DOHH2 (cell line): ENCODE results near the gene SERF2.

Experiments used
- CTCF ChIP-seq: fragments of 200-600 bp; sonication (generic); IDR thresholded peaks from one replicate; pipeline ENCODE4 v1.5.1; 2014; ENCODE audit warnings: antibody characterized with exemption, mild to moderate bottlenecking, low read depth, low read length; ENCODE audit not compliant: poor library complexity, severe bottlenecking
- EZH2phosphoT487 ChIP-seq: fragments of 200-600 bp; sonication (generic); IDR thresholded peaks from 2 replicates; pipeline ENCODE4 v1.6.1; 2017; ENCODE audit warnings: borderline replicate concordance, mild to moderate bottlenecking, antibody characterized with exemption, low read length, moderate library complexity, mixed read lengths

GRCh38 chr15:43751885-43752284, 40.2 kb upstream of the SERF2 start:
- TF ChIP-seq CTCF (no peak), EZH2phosphoT487 (no peak)
